ENCODE data around the gene ALS2CL. TPM values are rescaled to one million over a fixed set of nuclear protein-coding genes. Genes with fewer than 3 reads are reported as not detected.

The ALS2CL gene
- total RNA-seq, 3 donors from 2014 or later (not counting 1 experiment from before 2014, with no cell fraction given): 0.07 to 1.3 (median 0.70) TPM

GRCh38 chr3:46660003-46660402, 33.5 kb downstream of the ALS2CL start:
- H3K9me3 ChIP-seq (ENCODE audit: control insufficient read depth, insufficient read depth, low read length): no peaks in the 10 kb centered on the region
- WGBS (ENCODE audit: insufficient coverage): 80% methylated on average over 6 of the region's 6 CpGs

GRCh38 chr3:46659285-46659684, 34.2 kb downstream of the ALS2CL start:
- no peak overlapping the region for H3K4me3 Mint-ChIP-seq

More at GRCh38 chr3:46660003-46660402, 33.5 kb downstream of the ALS2CL start:
- H3K4me3 Mint-ChIP-seq: no peak overlapping the region
- H3K4me1 Mint-ChIP-seq: no peaks in the 10 kb centered on the region
- H3K4me1 ChIP-seq (ENCODE audit: control insufficient read depth, insufficient read depth, low read length): no peaks in the 10 kb centered on the region
- intact Hi-C loops (cut with micrococcal nuclease): no loop called here
- H3K27ac Mint-ChIP-seq: no peak overlapping the region
- no peak overlapping the region for H3K4me3 ChIP-seq (ENCODE audit: low read length)
- H3K27me3 ChIP-seq (ENCODE audit: control insufficient read depth, insufficient read depth, low read length): no peaks in the 10 kb centered on the region
- H3K9me3 Mint-ChIP-seq: no peaks in the 10 kb centered on the region
- no peak overlapping the region for H3K27ac ChIP-seq (ENCODE audit: low read length)
- ATAC-seq (no peak), DNase-seq (no peak)
- H3K27me3 Mint-ChIP-seq (ENCODE audit: low read depth in 2 of 2): peaks cover 5 to 7% of the 10 kb centered on the region in 2 donors
- H3K36me3 Mint-ChIP-seq: no peaks in the 10 kb centered on the region
- TF ChIP-seq CTCF (IDR thresholded peaks at IDR 0.05): no peak
- H3K36me3 ChIP-seq (ENCODE audit: control insufficient read depth, insufficient read depth, low read length): no peaks in the 10 kb centered on the region

GRCh38 chr3:46656778-46657556, 36.5 kb downstream of the ALS2CL start:
- WGBS (ENCODE audit: insufficient coverage): 92% methylated on average over 9 of the region's 9 CpGs
- Mint-ChIP-seq H3K4me3 (no peak overlapping the region), H3K27me3 (ENCODE audit: low read depth in 2 of 2) (peaks cover 15 to 28% of the 10 kb centered on the region in 2 donors), H3K9me3 (no peaks in the 10 kb centered on the region), H3K4me1 (no peaks in the 10 kb centered on the region), H3K36me3 (no peaks in the 10 kb centered on the region), H3K27ac (no peak overlapping the region)
- ATAC-seq (no peak), DNase-seq (no peak)
- H3K27ac ChIP-seq (ENCODE audit: low read length): no peak overlapping the region
- H3K27me3 ChIP-seq (ENCODE audit: control insufficient read depth, insufficient read depth, low read length): no peaks in the 10 kb centered on the region
- no peak overlapping the region for H3K4me3 ChIP-seq (ENCODE audit: low read length)
- no peaks in the 10 kb centered on the region for H3K36me3 ChIP-seq (ENCODE audit: control insufficient read depth, insufficient read depth, low read length)
- H3K9me3 ChIP-seq (ENCODE audit: control insufficient read depth, insufficient read depth, low read length): no peaks in the 10 kb centered on the region
- H3K4me1 ChIP-seq (ENCODE audit: control insufficient read depth, insufficient read depth, low read length): no peaks in the 10 kb centered on the region
- intact Hi-C loops (cut with micrococcal nuclease): no loop called here
- no peak for TF ChIP-seq CTCF (IDR thresholded peaks at IDR 0.05)

More at GRCh38 chr3:46659285-46659684, 34.2 kb downstream of the ALS2CL start:
- Mint-ChIP-seq H3K27me3 (ENCODE audit: low read depth in 2 of 2) (peaks cover 10 to 12% of the 10 kb centered on the region in 2 donors), H3K4me1 (no peaks in the 10 kb centered on the region), H3K27ac (no peak overlapping the region), H3K9me3 (no peaks in the 10 kb centered on the region), H3K36me3 (no peaks in the 10 kb centered on the region)
- Histone ChIP-seq H3K4me3 (ENCODE audit: low read length) (no peak overlapping the region), H3K27ac (ENCODE audit: low read length) (no peak overlapping the region), H3K9me3 (ENCODE audit: control insufficient read depth, insufficient read depth, low read length) (no peaks in the 10 kb centered on the region), H3K27me3 (ENCODE audit: control insufficient read depth, insufficient read depth, low read length) (no peaks in the 10 kb centered on the region), H3K4me1 (ENCODE audit: control insufficient read depth, insufficient read depth, low read length) (no peaks in the 10 kb centered on the region), H3K36me3 (ENCODE audit: control insufficient read depth, insufficient read depth, low read length) (no peaks in the 10 kb centered on the region)
- ATAC-seq: no peak
- DNase-seq: no peak
- 93% methylated on average over 8 of the region's 8 CpGs for WGBS (ENCODE audit: insufficient coverage)
- intact Hi-C loops (cut with micrococcal nuclease): no loop called here
- no peak for TF ChIP-seq CTCF (IDR thresholded peaks at IDR 0.05)
